HG03565 (cell line): ENCODE results near the gene HSPB2.
"Not testable (repeated sequence)": the region's sequence is repeated elsewhere in the genome, so short reads cannot be mapped to it uniquely, and the experiment has no call there.

ENCODE experiments used
- ATAC-seq: cut with Tn5 transposase; IDR thresholded peaks from one replicate; pipeline ENCODE4 v1.9.1; 2021; ENCODE audit warnings: mild to moderate bottlenecking, moderate library complexity; ENCODE audit not compliant: unreplicated experiment

The HSPB2 gene

GRCh38 chr11:111913031-111913861 lies 712 bp downstream of the HSPB2 start:
- no peak for ATAC-seq

- no peak for ATAC-seq
These were observed 1.5 kb downstream of the HSPB2 start for GRCh38 chr11:111913997-111914396.

GRCh38 chr11:111916768-111917167 lies 4.2 kb downstream of the HSPB2 start:
- no peak for ATAC-seq

GRCh38 chr11:111917312-111917711 lies 4.8 kb downstream of the HSPB2 start:
- ATAC-seq = no peak

- ATAC-seq = no peak
These were observed 5.3 kb downstream of the HSPB2 start for GRCh38 chr11:111917788-111918187.

GRCh38 chr11:111918390-111919256 lies 6.1 kb downstream of the HSPB2 start, which contains the start of gene C11orf52:
C11orf52 (plus strand) TSS chr11:111918913; CDS start chr11:111918973, 60 bp downstream.
- ATAC-seq = no peak

- no peak for ATAC-seq
These were observed 8.4 kb downstream of the HSPB2 start for GRCh38 chr11:111920908-111921307.

- no peak for ATAC-seq
These were observed 9.2 kb downstream of the HSPB2 start for GRCh38 chr11:111921541-111922230.

GRCh38 chr11:111922803-111923202 lies 10.3 kb downstream of the HSPB2 start:
- no peak for ATAC-seq

GRCh38 chr11:111923351-111923788 lies 10.8 kb downstream of the HSPB2 start:
- no peak for ATAC-seq

GRCh38 chr11:111923951-111924350 lies 11.4 kb downstream of the HSPB2 start:
- ATAC-seq = no peak

- ATAC-seq = no peak
These were observed 13.4 kb downstream of the HSPB2 start for GRCh38 chr11:111925953-111926352.

- peak; percentile 84 for ATAC-seq
These were observed 14.2 kb downstream of the HSPB2 start for GRCh38 chr11:111926505-111927391.

- no peak for ATAC-seq
These were observed 17.9 kb downstream of the HSPB2 start for GRCh38 chr11:111930472-111930871.

GRCh38 chr11:111932611-111932950 lies 20.0 kb downstream of the HSPB2 start:
- ATAC-seq = no peak

- ATAC-seq = not testable (repeated sequence)
These were observed 20.6 kb downstream of the HSPB2 start for GRCh38 chr11:111933176-111933575.

GRCh38 chr11:111933872-111934271 lies 21.3 kb downstream of the HSPB2 start:
- no peak for ATAC-seq

GRCh38 chr11:111934306-111934705 lies 21.8 kb downstream of the HSPB2 start:
- no peak for ATAC-seq

GRCh38 chr11:111935317-111936039 lies 22.9 kb downstream of the HSPB2 start:
- no peak for ATAC-seq
